Liver (tissue), 3 donors: ENCODE measurements around the gene PARVG.

Source experiments
- ATF3 ChIP-seq: IDR thresholded peaks from 2 replicates; pipeline ENCODE4 v1.6.1; 2016; ENCODE audit warnings: antibody characterized with exemption
- CTCF ChIP-seq: fragments of 150-350 bp; IDR thresholded peaks from 2 replicates; pipeline ENCODE4 v1.5.1; 2017; ENCODE audit warnings: improper control_type of control experiment, low read depth, low read length; ENCODE audit not compliant: missing input control
- FOXA1 ChIP-seq: IDR thresholded peaks from 2 replicates; pipeline ENCODE4 v1.6.1; 2016; ENCODE audit warnings: antibody characterized with exemption
- FOXA2 ChIP-seq: IDR thresholded peaks from 2 replicates; pipeline ENCODE4 v1.6.1; 2016; ENCODE audit warnings: antibody characterized with exemption
- HNF4G ChIP-seq: IDR thresholded peaks from 2 replicates; pipeline ENCODE4 v1.6.1; 2016; ENCODE audit warnings: antibody characterized with exemption
- MAX ChIP-seq: IDR thresholded peaks from 2 replicates; pipeline ENCODE4 v1.6.1; 2016; ENCODE audit warnings: antibody characterized with exemption
- RAD21 ChIP-seq, 2 donors: IDR thresholded peaks; 2 replicates each; pipeline ENCODE4 v1.6.1; 2016; ENCODE audit warnings: antibody characterized with exemption in 2 of 2, mild to moderate bottlenecking in 2 of 2
- REST ChIP-seq: IDR thresholded peaks from 2 replicates; pipeline ENCODE4 v1.6.1; 2016; ENCODE audit warnings: antibody characterized with exemption, mild to moderate bottlenecking
- SP1 ChIP-seq: IDR thresholded peaks from 2 replicates; pipeline ENCODE4 v1.6.1; 2018; ENCODE audit warnings: antibody characterized with exemption, mild to moderate bottlenecking
- TAF1 ChIP-seq: conservative IDR thresholded peaks from 2 replicates; pipeline ENCODE4 v1.6.1; 2016; ENCODE audit warnings: antibody characterized with exemption, mild to moderate bottlenecking
- ZBTB33 ChIP-seq: IDR thresholded peaks from 2 replicates; pipeline ENCODE4 v1.6.1; 2016; ENCODE audit warnings: antibody characterized with exemption
- donor health status: healthy.
- donor health status: healthy.

- TF ChIP-seq CTCF (no peak), TAF1 (no peak), ZBTB33 (no peak), RAD21 (IDR thresholded peaks at IDR 0.05) (no peak), REST (no peak), MAX (no peak), ATF3 (no peak), SP1 (no peak), FOXA1 (no peak), HNF4G (no peak), FOXA2 (no peak)
Measured at GRCh38 chr22:44173154-44173553, 7.6 kb upstream of the PARVG start.
